Stimulated activated naive CD8-positive, alpha-beta T cell treated with anti-CD3 and anti-CD28 coated beads, Interleukin-15, amount 100 ng/mL, for 72 hours (primary cell): ENCODE data around the gene ZNF205.
"Not testable (repeated sequence)": the region's sequence is repeated elsewhere in the genome, so short reads cannot be mapped to it uniquely, and the experiment has no call there.

Experiments used
- ATAC-seq: fragments of 150-1000 bp; cut with Tn5 transposase; 2 replicates; pipeline ENCODE4 v1.10.0; 2021; ENCODE audit warnings: mild to moderate bottlenecking, moderate library complexity
- DNase-seq, 2 donors: peaks; one replicate each; pipeline ENCODE4 v3.0.0; 2021 to 2022
- H3K27ac Mint-ChIP-seq, 2 donors: one replicate each; pipeline ENCODE4 v1.8.0; 2022; ENCODE audit warnings: mild to moderate bottlenecking in 2 of 2, mixed read lengths in 2 of 2, moderate library complexity in 2 of 2
- H3K27me3 Mint-ChIP-seq: one replicate; pipeline ENCODE4 v1.8.0; 2022; ENCODE audit warnings: mixed read lengths
- H3K4me1 Mint-ChIP-seq: one replicate; pipeline ENCODE4 v1.8.0; 2022; ENCODE audit warnings: mild to moderate bottlenecking, mixed read lengths
- H3K4me3 Mint-ChIP-seq, 2 donors: one replicate each; pipeline ENCODE4 v1.8.0; 2022; ENCODE audit warnings: mild to moderate bottlenecking in 2 of 2, mixed read lengths in 2 of 2, moderate library complexity in 1 of 2
- H3K9me3 Mint-ChIP-seq, 2 donors: one replicate each; pipeline ENCODE4 v1.8.0; 2022; ENCODE audit warnings: mixed read lengths in 2 of 2

Gene ZNF205

GRCh38 chr16:3112058-3112880 lies at the start of gene ZNF205:
Gene ZNF205 (plus strand): TSS chr16:3112586. CDS start chr16:3113431, 845 bp downstream.
- Mint-ChIP-seq H3K4me3 (no peak within 1 kb of the TSS), H3K27me3 (peaks cover 7% of the 10 kb centered on the region), H3K9me3 (no peaks in the 10 kb centered on the region), H3K27ac (no peak within 1 kb of the TSS), H3K4me1 (peaks cover 3% of the 10 kb centered on the region)
- ATAC-seq (peak; percentile 48), DNase-seq (no peak)

- peak; percentile 27 for ATAC-seq
- H3K4me3 Mint-ChIP-seq: peak overlapping the region; percentile 96 to 99
Observed at GRCh38 chr16:3063625-3064386, 48.6 kb upstream of the ZNF205 start.

GRCh38 chr16:3065069-3065741 lies 47.2 kb upstream of the ZNF205 start, which contains the start of gene IL32:
Gene IL32 (plus strand): TSS chr16:3065640. CDS start chr16:3065812, 172 bp downstream.
- Mint-ChIP-seq H3K27me3 (no peaks in the 10 kb centered on the region), H3K9me3 (no peaks in the 10 kb centered on the region), H3K4me1 (peaks cover 87% of the 10 kb centered on the region), H3K4me3 (peak within 1 kb of the TSS; percentile 96 to 99), H3K27ac (peak within 1 kb of the TSS; percentile 99)
- ATAC-seq (peak; percentile 61), DNase-seq (peak in 1 of 2 donors; percentile 75)

More at GRCh38 chr16:3063625-3064386, 48.6 kb upstream of the ZNF205 start:
- no peak for DNase-seq
- H3K27ac Mint-ChIP-seq: peak overlapping the region; percentile 98 to 99
- H3K4me1 Mint-ChIP-seq: peaks cover 80% of the 10 kb centered on the region
- H3K9me3 Mint-ChIP-seq: no peaks in the 10 kb centered on the region
- H3K27me3 Mint-ChIP-seq: no peaks in the 10 kb centered on the region

GRCh38 chr16:3065742-3066439 lies 46.5 kb upstream of the ZNF205 start:
- H3K4me3 Mint-ChIP-seq: peak overlapping the region; percentile 96 to 99
- H3K9me3 Mint-ChIP-seq: no peaks in the 10 kb centered on the region
- peak; percentile 10 for ATAC-seq
- peak overlapping the region; percentile 99 for H3K27ac Mint-ChIP-seq
- H3K4me1 Mint-ChIP-seq: peaks cover 87% of the 10 kb centered on the region
- H3K27me3 Mint-ChIP-seq: no peaks in the 10 kb centered on the region
- peak in 1 of 2 donors; percentile 46 for DNase-seq

- H3K27me3 Mint-ChIP-seq: no peaks in the 10 kb centered on the region
- ATAC-seq (no peak), DNase-seq (no peak)
- H3K9me3 Mint-ChIP-seq: no peaks in the 10 kb centered on the region
- H3K4me3 Mint-ChIP-seq: peak overlapping the region; percentile 96 to 99
- H3K27ac Mint-ChIP-seq: peak overlapping the region; percentile 99
- peaks cover 88% of the 10 kb centered on the region for H3K4me1 Mint-ChIP-seq
Observed at GRCh38 chr16:3066440-3066748, 46.0 kb upstream of the ZNF205 start.

GRCh38 chr16:3068487-3068886 lies 43.9 kb upstream of the ZNF205 start:
- DNase-seq (no peak), ATAC-seq (no peak)
- Mint-ChIP-seq H3K27me3 (no peaks in the 10 kb centered on the region), H3K4me1 (peaks cover 84% of the 10 kb centered on the region), H3K4me3 (peak overlapping the region; percentile 89 to 96), H3K9me3 (no peaks in the 10 kb centered on the region), H3K27ac (peak overlapping the region; percentile 93 to 98)

GRCh38 chr16:3069146-3069545 lies 43.2 kb upstream of the ZNF205 start:
- peak overlapping the region; percentile 56 to 60 for H3K4me3 Mint-ChIP-seq
- not testable (repeated sequence) for DNase-seq, H3K27me3 Mint-ChIP-seq, H3K9me3 Mint-ChIP-seq, ATAC-seq
- H3K4me1 Mint-ChIP-seq: peaks cover 84% of the 10 kb centered on the region
- peak overlapping the region; percentile 75 to 91 for H3K27ac Mint-ChIP-seq

GRCh38 chr16:3070608-3071111 lies 41.7 kb upstream of the ZNF205 start:
- DNase-seq: no peak
- H3K4me3 Mint-ChIP-seq: peak overlapping the region in 1 of 2 donors; percentile 56
- H3K27ac Mint-ChIP-seq: peak overlapping the region; percentile 75 to 91
- no peaks in the 10 kb centered on the region for H3K27me3 Mint-ChIP-seq
- H3K9me3 Mint-ChIP-seq: no peaks in the 10 kb centered on the region
- H3K4me1 Mint-ChIP-seq: peaks cover 84% of the 10 kb centered on the region
- no peak for ATAC-seq

GRCh38 chr16:3071655-3072054 lies 40.7 kb upstream of the ZNF205 start:
- Mint-ChIP-seq H3K27me3 (no peaks in the 10 kb centered on the region), H3K4me3 (peak overlapping the region; percentile 42 to 49), H3K4me1 (peaks cover 94% of the 10 kb centered on the region), H3K27ac (peak overlapping the region; percentile 50 to 92), H3K9me3 (no peaks in the 10 kb centered on the region)
- DNase-seq (no peak), ATAC-seq (no peak)

- not testable (repeated sequence) for H3K9me3 Mint-ChIP-seq, H3K27me3 Mint-ChIP-seq
- ATAC-seq: peak; percentile 26
- Mint-ChIP-seq H3K27ac (peak overlapping the region in 1 of 2 donors; percentile 92), H3K4me3 (peak overlapping the region in 1 of 2 donors; percentile 42), H3K4me1 (peaks cover 95% of the 10 kb centered on the region)
- DNase-seq: peak in 1 of 2 donors; percentile 48
Observed at GRCh38 chr16:3072148-3072547, 40.2 kb upstream of the ZNF205 start.

- DNase-seq: peak in 1 of 2 donors; percentile 69
- Mint-ChIP-seq H3K4me1 (peaks cover 91% of the 10 kb centered on the region), H3K4me3 (peak overlapping the region; percentile 85 to 87), H3K27ac (peak overlapping the region; percentile 15 to 30)
- H3K9me3 Mint-ChIP-seq, H3K27me3 Mint-ChIP-seq: not testable (repeated sequence)
- peak; percentile 56 for ATAC-seq
Observed at GRCh38 chr16:3072576-3073263, 39.7 kb upstream of the ZNF205 start.

GRCh38 chr16:3073448-3073847 lies 38.9 kb upstream of the ZNF205 start:
- Mint-ChIP-seq H3K27ac (peak overlapping the region; percentile 30 to 91), H3K27me3 (no peaks in the 10 kb centered on the region), H3K9me3 (no peaks in the 10 kb centered on the region), H3K4me1 (peaks cover 91% of the 10 kb centered on the region), H3K4me3 (peak overlapping the region; percentile 85 to 87)
- DNase-seq (no peak), ATAC-seq (no peak)

- ATAC-seq (peak; percentile 84), DNase-seq (peak; percentile 77 to 88)
- Mint-ChIP-seq H3K27me3 (no peaks in the 10 kb centered on the region), H3K4me3 (peak overlapping the region; percentile 85 to 87), H3K27ac (peak overlapping the region; percentile 91 to 99), H3K9me3 (peaks cover 5% of the 10 kb centered on the region in 2 donors), H3K4me1 (peaks cover 80% of the 10 kb centered on the region)
Observed at GRCh38 chr16:3074860-3075522, 37.4 kb upstream of the ZNF205 start.

- Mint-ChIP-seq H3K27ac (peak overlapping the region; percentile 91 to 99), H3K4me3 (peak overlapping the region; percentile 85 to 87), H3K4me1 (peaks cover 75% of the 10 kb centered on the region), H3K9me3 (peaks cover 7 to 8% of the 10 kb centered on the region in 2 donors), H3K27me3 (no peaks in the 10 kb centered on the region)
- DNase-seq (peak in 1 of 2 donors; percentile 42), ATAC-seq (peak; percentile 24)
Observed at GRCh38 chr16:3075523-3075915, 36.9 kb upstream of the ZNF205 start.
